NB4 (cell line): ENCODE data around the gene POU3F1.
A peak's percentile ranks its signal among the peaks of the same experiment; 100 is the strongest.

ENCODE experiments used
- DNase-seq: peaks from one replicate; pipeline ENCODE4 v3.0.0; 2010; ENCODE audit warnings: low read depth
- H3K4me3 ChIP-seq: one replicate; pipeline ENCODE4 v1.5.1; 2011; ENCODE audit warnings: mild to moderate bottlenecking, low read depth, low read length, moderate library complexity
- MYC ChIP-seq: IDR thresholded peaks from 2 replicates; pipeline ENCODE4 v1.6.1; 2011; ENCODE audit warnings: low read depth, low read length
- POLR2A ChIP-seq: IDR thresholded peaks from 2 replicates; pipeline ENCODE4 v1.6.1; 2011; ENCODE audit warnings: mild to moderate bottlenecking; ENCODE audit not compliant: insufficient read length; ENCODE audit errors: extremely low read depth
- TF ChIP-seq, protein P1 (sequence below): IDR thresholded peaks from one replicate; pipeline ENCODE4 v1.5.1; 2012; ENCODE audit warnings: low read depth, low read length
- TF ChIP-seq, protein P2 (sequence below): IDR thresholded peaks from 2 replicates; pipeline ENCODE4 v1.6.1; 2011; ENCODE audit warnings: low read depth, low read length

Gene POU3F1

DNA sequence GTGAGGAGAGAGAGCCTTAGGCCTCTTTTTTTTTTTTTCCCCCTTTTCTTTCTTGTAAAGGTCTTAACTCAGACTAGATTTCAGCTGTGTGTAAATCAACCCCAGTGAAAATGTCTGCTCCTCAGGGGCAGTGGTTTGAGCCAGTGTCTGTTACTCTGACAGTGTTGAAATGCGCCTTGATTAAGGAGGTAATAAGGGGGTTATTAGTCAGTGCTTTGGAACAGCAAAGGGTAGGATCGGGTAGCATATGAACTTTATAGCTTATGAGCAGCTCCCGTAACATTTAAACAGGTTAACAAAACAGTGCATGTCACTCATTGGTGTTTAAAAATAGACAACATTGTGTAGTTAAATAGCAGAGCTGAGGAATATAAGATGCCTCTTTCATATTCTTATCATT is 23.8 kb downstream of the POU3F1 start:
- no peak overlapping the region for H3K4me3 ChIP-seq
- no peak for DNase-seq
- TF ChIP-seq, protein P1, sequence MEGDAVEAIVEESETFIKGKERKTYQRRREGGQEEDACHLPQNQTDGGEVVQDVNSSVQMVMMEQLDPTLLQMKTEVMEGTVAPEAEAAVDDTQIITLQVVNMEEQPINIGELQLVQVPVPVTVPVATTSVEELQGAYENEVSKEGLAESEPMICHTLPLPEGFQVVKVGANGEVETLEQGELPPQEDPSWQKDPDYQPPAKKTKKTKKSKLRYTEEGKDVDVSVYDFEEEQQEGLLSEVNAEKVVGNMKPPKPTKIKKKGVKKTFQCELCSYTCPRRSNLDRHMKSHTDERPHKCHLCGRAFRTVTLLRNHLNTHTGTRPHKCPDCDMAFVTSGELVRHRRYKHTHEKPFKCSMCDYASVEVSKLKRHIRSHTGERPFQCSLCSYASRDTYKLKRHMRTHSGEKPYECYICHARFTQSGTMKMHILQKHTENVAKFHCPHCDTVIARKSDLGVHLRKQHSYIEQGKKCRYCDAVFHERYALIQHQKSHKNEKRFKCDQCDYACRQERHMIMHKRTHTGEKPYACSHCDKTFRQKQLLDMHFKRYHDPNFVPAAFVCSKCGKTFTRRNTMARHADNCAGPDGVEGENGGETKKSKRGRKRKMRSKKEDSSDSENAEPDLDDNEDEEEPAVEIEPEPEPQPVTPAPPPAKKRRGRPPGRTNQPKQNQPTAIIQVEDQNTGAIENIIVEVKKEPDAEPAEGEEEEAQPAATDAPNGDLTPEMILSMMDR, result no peak
- TF ChIP-seq POLR2A (no peak), MYC (no peak)
- TF ChIP-seq, protein P2, sequence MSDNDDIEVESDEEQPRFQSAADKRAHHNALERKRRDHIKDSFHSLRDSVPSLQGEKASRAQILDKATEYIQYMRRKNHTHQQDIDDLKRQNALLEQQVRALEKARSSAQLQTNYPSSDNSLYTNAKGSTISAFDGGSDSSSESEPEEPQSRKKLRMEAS, result no peak

DNA sequence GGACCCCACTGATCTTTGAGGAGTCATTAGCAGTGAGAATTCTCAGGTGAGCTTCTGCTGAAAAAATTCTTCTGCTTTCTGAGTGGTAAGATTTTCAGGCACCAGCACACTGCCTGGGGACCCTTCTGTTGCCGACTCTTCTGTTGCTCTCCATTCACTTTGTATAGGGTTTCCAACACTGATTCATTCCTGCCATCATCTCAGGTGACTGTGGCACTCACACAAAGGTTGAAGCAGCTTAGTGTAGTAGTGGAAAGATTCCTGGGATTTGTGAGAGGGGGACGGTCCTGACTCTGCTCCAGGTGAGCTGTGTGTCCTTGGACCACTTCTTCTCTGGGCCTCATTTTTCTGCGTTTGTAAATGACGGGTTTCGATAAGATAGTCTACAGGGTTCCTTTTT is 24.6 kb downstream of the POU3F1 start:
- TF ChIP-seq, protein P2, result no peak
- TF ChIP-seq MYC (no peak), POLR2A (no peak)
- TF ChIP-seq, protein P1, result no peak
- H3K4me3 ChIP-seq, result no peak overlapping the region
- no peak for DNase-seq

DNA sequence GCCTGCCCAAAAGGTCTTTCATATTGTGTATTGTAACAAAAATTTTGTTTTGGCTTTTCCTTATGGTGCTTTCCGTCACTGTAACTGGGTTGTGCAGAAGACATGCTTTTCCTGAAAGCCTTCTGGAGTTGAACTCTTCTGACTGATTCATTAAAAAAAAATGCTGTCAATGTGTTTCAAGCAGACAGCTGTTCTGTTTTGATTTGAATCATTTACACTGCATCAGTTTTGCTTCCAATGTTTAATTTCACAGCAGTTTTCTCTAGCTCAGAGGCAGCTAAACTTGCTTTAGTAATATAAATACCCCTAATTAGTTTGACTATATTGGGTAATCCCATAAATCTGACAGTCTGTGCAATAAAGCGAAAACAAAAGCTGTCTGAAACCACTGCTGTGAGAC is 26.2 kb downstream of the POU3F1 start:
- no peak overlapping the region for H3K4me3 ChIP-seq
- TF ChIP-seq MYC (no peak), POLR2A (no peak)
- TF ChIP-seq, protein P2, result no peak
- DNase-seq, result no peak

DNA sequence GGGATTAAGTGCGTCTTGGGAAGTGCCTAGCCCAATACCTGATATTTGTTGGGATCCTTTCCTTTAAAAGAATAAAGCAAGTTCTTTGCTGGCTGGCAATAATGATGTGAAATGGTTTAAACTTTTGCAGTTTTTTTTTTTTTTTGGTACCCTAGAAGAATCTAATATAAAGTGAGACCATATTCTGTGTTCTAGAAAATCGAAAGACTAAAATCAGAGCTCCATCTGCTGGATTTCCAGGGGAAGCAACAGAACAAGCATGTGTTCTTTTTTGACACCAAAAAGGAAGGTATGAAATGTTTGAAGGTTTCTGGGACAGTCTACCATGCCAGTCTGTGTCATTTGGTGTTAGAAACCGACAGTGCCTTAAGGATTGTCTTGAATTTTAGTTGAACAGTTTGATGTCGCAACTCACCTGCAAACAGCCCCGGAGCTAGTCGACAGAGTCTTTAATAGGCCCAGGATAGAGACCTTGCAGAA is 27.7 kb downstream of the POU3F1 start:
- DNase-seq, result peak; percentile 58
- no peak overlapping the region for H3K4me3 ChIP-seq
- TF ChIP-seq, protein P1, result peak; percentile 66
- TF ChIP-seq POLR2A, result no peak
- 0 out of 2 replicates have a peak, but pooled peaks have one; percentile 21 for TF ChIP-seq MYC

DNA sequence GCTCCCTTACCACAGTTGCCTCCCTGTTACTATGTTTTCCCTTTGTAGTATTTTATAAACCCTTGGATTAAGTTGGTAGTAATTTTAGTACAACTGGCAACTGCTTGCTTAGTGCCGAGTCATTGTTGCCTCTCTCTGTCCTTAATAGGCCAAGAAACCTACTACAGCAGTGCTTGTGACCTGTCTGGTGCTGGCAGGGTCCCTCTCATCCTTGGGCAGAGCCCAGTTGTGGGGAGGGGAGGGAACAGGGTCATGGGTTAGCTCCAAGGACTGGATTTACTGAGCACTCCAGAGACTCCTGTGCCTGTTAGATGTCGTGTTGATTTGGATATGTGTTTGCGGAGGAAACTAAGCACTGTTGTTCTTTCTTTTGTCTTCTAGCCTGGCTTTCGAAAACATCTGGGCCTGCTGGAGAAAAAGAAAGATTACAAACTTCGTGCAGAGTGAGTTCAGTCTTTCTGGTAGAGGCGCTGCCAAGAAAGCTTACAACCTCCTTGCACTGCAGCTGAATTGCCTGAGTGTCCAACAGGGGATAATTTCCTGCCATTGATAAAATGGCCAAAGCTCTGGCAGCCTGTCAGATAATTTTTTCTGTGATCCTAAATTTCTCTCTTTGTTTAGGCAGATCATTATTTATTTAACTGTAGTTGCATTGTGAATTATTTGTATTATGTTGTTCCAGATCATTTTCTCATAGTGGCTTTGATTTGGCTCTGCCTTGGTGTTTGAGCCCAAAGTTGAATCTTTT is 30.4 kb downstream of the POU3F1 start:
- TF ChIP-seq, protein P2, result no peak
- TF ChIP-seq, protein P1, result no peak
- no peak for TF ChIP-seq POLR2A
- no peak for TF ChIP-seq MYC
- H3K4me3 ChIP-seq, result peak overlapping the region; percentile 6
- DNase-seq, result no peak

DNA sequence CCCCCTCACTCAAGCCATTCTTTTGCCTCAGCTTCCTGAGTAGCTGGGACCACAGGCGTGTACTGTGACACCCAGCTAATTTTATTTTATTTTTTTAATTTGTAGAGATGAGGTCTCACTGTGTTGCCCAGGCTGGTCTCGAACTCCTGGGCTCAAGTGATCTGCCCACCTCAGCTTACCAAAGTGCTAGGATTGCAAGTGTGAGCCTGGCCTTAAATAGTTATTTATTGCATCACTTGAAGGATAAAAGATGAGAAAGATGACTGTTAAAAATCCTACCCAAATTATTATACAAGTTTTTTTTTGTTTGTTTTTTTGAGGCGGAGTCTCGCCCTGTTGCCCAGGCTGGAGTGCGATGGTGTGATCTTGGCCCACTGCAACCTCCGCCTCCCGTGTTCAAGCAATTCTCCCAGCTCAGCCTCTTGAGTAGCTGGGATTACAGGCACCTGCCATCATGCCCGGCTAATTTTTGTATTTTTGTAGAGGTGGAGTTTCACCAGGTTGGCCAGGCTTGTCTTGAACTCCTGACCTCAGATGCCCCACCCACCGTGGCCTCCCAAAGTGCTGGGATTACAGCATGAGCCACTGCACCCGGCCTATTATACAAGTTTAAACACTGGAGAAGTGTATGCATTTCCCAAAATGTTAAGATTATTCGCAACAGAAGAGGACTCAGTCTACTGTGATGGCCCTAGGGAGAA is 31.7 kb downstream of the POU3F1 start:
- peak overlapping the region; percentile 80 for H3K4me3 ChIP-seq
- TF ChIP-seq, protein P2, result no peak
- TF ChIP-seq POLR2A, result no peak
- TF ChIP-seq, protein P1, result no peak
- TF ChIP-seq MYC, result no peak
- DNase-seq, result no peak
